Sigmoid colon (tissue), 4 donors: ENCODE data around the gene UBAP2.
"Not testable (repeated sequence)": the region's sequence is repeated elsewhere in the genome, so short reads cannot be mapped to it uniquely, and the experiment has no call there.

ENCODE experiments used
- CTCF ChIP-seq, 4 experiments: fragments of 450-650 bp in 3 of 4; fragments of 200-600 bp in 1 of 4; IDR thresholded peaks; one replicate each; pipeline ENCODE4 v1.5.1; 2016 to 2019; ENCODE audit warnings: antibody characterized with exemption in 4 of 4, mild to moderate bottlenecking in 3 of 4, moderate library complexity in 2 of 4
- EP300 ChIP-seq, 4 donors: sonication (generic); formaldehyde crosslinking; IDR thresholded peaks; one replicate each; pipeline ENCODE4 v1.6.1; 2017; ENCODE audit warnings: antibody characterized with exemption in 4 of 4

- TF ChIP-seq CTCF, EP300 (IDR thresholded peaks at IDR 0.05): not testable (repeated sequence)
Measured at GRCh38 chr9:34042074-34042473, 6.6 kb downstream of the UBAP2 start.
